Measurements from ENCODE around the gene PTPRA. TPM values are rescaled to one million over a fixed set of nuclear protein-coding genes. Genes with fewer than 3 reads are reported as not detected.
A peak's percentile ranks its signal among the peaks of the same experiment; 100 is the strongest.
"Not testable (repeated sequence)": the region's sequence is repeated elsewhere in the genome, so short reads cannot be mapped to it uniquely, and the experiment has no call there.

The PTPRA gene
- total RNA-seq, 1 experiment from 2014 or later = 57.0 TPM

GRCh38 chr20:3047486-3048419 lies 174.5 kb downstream of the PTPRA start:
- Mint-ChIP-seq H3K27ac (ENCODE audit: unreplicated experiment) (no peak overlapping the region), H3K9me3 (ENCODE audit: unreplicated experiment) (no peaks in the 10 kb centered on the region), H3K4me3 (ENCODE audit: unreplicated experiment) (peak overlapping the region; percentile 83), H3K27me3 (ENCODE audit: insufficient read depth, unreplicated experiment) (no peaks in the 10 kb centered on the region), H3K36me3 (ENCODE audit: insufficient read depth, unreplicated experiment) (peaks cover 77% of the 10 kb centered on the region), H3K4me1 (ENCODE audit: low read depth, unreplicated experiment) (peaks cover 8% of the 10 kb centered on the region)
- H3K27me3 ChIP-seq (replicated peaks; ENCODE audit: control insufficient read depth, insufficient read depth, low read length) = no peaks in the 10 kb centered on the region
- H3K4me3 ChIP-seq (ENCODE audit: low read depth, low read length) = peak overlapping the region; percentile 96
- POLR2A ChIA-PET = no interaction called here
- no peak for DNase-seq
- TSS peak; percentile 67 for BruUV-seq (replicated peaks)
- peaks cover 11% of the 10 kb centered on the region for H3K36me3 ChIP-seq (ENCODE audit: control insufficient read depth, insufficient read depth, low read length)
- H3K9me3 ChIP-seq = no peaks in the 10 kb centered on the region
- H3K4me1 ChIP-seq = peaks cover 14% of the 10 kb centered on the region
- CTCF ChIA-PET = no interaction called here
- intact Hi-C loops (cut with micrococcal nuclease; ENCODE audit: unreplicated experiment) = no loop called here
- no peak for TF ChIP-seq CTCF (IDR thresholded peaks at IDR 0.05; ENCODE audit: insufficient read depth in 1 of 2, low read depth in 1 of 2, low read length in 1 of 2, severe bottlenecking in 1 of 2, unreplicated experiment in 1 of 2)

GRCh38 chr20:3051385-3052019 lies 178.2 kb downstream of the PTPRA start:
- H3K36me3 ChIP-seq (ENCODE audit: control insufficient read depth, insufficient read depth, low read length) = peaks cover 11% of the 10 kb centered on the region
- no peak for TF ChIP-seq CTCF (IDR thresholded peaks at IDR 0.05; ENCODE audit: insufficient read depth in 1 of 2, low read depth in 1 of 2, low read length in 1 of 2, severe bottlenecking in 1 of 2, unreplicated experiment in 1 of 2)
- peaks cover 6% of the 10 kb centered on the region for H3K4me1 Mint-ChIP-seq (ENCODE audit: low read depth, unreplicated experiment)
- H3K9me3 ChIP-seq = no peaks in the 10 kb centered on the region
- POLR2A ChIA-PET = no interaction called here
- intact Hi-C loops (cut with micrococcal nuclease; ENCODE audit: unreplicated experiment) = loop anchor here (5.0 kb wide), 1 partner anchor 66 kb away; no protein-coding TSS in a partner anchor
- BruUV-seq (replicated peaks) = no TSS peak
- H3K27me3 ChIP-seq (replicated peaks; ENCODE audit: control insufficient read depth, insufficient read depth, low read length) = no peaks in the 10 kb centered on the region
- no peak overlapping the region for H3K4me3 Mint-ChIP-seq (ENCODE audit: unreplicated experiment)
- H3K27ac Mint-ChIP-seq (ENCODE audit: unreplicated experiment) = no peak overlapping the region
- no peak overlapping the region for H3K4me3 ChIP-seq (ENCODE audit: low read depth, low read length)
- no peaks in the 10 kb centered on the region for H3K27me3 Mint-ChIP-seq (ENCODE audit: insufficient read depth, unreplicated experiment)
- H3K36me3 Mint-ChIP-seq (ENCODE audit: insufficient read depth, unreplicated experiment) = peaks cover 51% of the 10 kb centered on the region
- CTCF ChIA-PET = interaction anchor here (0.9 kb wide), 1 partner anchor 52 kb away, joined by 3 read pairs; no protein-coding TSS in a partner anchor
- no peak for DNase-seq
- no peaks in the 10 kb centered on the region for H3K9me3 Mint-ChIP-seq (ENCODE audit: unreplicated experiment)
- H3K4me1 ChIP-seq = peaks cover 7% of the 10 kb centered on the region; the same call in 1 of the 2 replicates

DNA sequence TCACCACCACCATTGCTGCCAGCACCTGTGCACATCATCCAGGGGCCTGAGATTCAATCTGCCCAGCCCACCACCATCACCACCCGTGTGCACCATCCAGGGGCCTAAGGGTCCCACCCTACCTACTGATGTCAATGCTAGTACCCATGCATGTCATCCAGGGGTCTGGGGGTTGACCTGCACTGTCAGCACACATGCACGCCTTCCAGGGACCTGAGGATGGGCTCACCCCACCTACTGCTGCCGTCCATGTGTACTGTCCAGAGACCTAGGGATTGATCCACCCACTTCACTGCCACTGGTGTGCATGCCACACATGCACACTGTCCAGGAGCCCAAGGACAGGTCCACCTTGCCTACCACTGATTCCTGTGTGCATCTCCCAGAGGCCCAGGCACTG lies 186.2 kb downstream of the PTPRA start:
- no peak for TF ChIP-seq CTCF (IDR thresholded peaks at IDR 0.05; ENCODE audit: insufficient read depth in 1 of 2, low read depth in 1 of 2, low read length in 1 of 2, severe bottlenecking in 1 of 2, unreplicated experiment in 1 of 2)
- H3K9me3 ChIP-seq = 0 out of 2 replicates have a peak, but pooled peaks cover 5% of the 10 kb centered on the region
- Mint-ChIP-seq H3K9me3 (ENCODE audit: unreplicated experiment) (no peaks in the 10 kb centered on the region), H3K27ac (ENCODE audit: unreplicated experiment) (peak overlapping the region; percentile 62), H3K4me1 (ENCODE audit: low read depth, unreplicated experiment) (no peaks in the 10 kb centered on the region), H3K27me3 (ENCODE audit: insufficient read depth, unreplicated experiment) (no peaks in the 10 kb centered on the region), H3K4me3 (ENCODE audit: unreplicated experiment) (no peak overlapping the region), H3K36me3 (ENCODE audit: insufficient read depth, unreplicated experiment) (peaks cover 5% of the 10 kb centered on the region)
- H3K36me3 ChIP-seq (ENCODE audit: control insufficient read depth, insufficient read depth, low read length) = no peaks in the 10 kb centered on the region
- no TSS peak for BruUV-seq (replicated peaks)
- no peaks in the 10 kb centered on the region for H3K27me3 ChIP-seq (replicated peaks; ENCODE audit: control insufficient read depth, insufficient read depth, low read length)
- ChIA-PET POLR2A (no interaction called here), CTCF (no interaction called here)
- peaks cover 9% of the 10 kb centered on the region for H3K4me1 ChIP-seq
- no peak overlapping the region for H3K4me3 ChIP-seq (ENCODE audit: low read depth, low read length)
- no peak for DNase-seq
- intact Hi-C loops (cut with micrococcal nuclease; ENCODE audit: unreplicated experiment) = no loop called here

DNA sequence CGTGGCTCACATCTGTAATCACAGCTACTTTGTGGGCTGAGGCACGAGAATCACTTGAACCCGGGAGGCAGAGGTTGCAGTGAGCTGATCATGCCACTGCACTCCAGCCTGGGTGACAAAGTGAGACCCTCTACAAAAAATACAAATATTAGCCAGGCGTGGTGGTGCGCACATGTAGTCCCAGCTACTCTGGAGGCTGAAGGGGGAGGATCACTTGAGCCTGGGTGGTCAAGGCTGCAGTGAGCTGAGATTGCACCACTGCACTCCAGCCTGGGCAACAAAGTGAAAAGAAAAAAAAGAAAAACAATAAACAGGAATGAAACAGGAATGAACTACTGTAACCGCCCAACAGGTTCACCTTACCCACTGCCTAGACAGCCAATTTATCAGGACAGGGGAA lies 190.8 kb downstream of the PTPRA start:
- H3K4me3 ChIP-seq (ENCODE audit: low read depth, low read length); BruUV-seq (replicated peaks); H3K9me3 Mint-ChIP-seq (ENCODE audit: unreplicated experiment); H3K27ac Mint-ChIP-seq (ENCODE audit: unreplicated experiment); H3K27me3 ChIP-seq (replicated peaks; ENCODE audit: control insufficient read depth, insufficient read depth, low read length); H3K27me3 Mint-ChIP-seq (ENCODE audit: insufficient read depth, unreplicated experiment); POLR2A ChIA-PET; H3K9me3 ChIP-seq; H3K36me3 ChIP-seq (ENCODE audit: control insufficient read depth, insufficient read depth, low read length); H3K4me3 Mint-ChIP-seq (ENCODE audit: unreplicated experiment); H3K36me3 Mint-ChIP-seq (ENCODE audit: insufficient read depth, unreplicated experiment); CTCF ChIA-PET; intact Hi-C loops (cut with micrococcal nuclease; ENCODE audit: unreplicated experiment); H3K4me1 Mint-ChIP-seq (ENCODE audit: low read depth, unreplicated experiment); DNase-seq: not testable (repeated sequence)
- peaks cover 15% of the 10 kb centered on the region for H3K4me1 ChIP-seq
